HG03175 (cell line): Measurements from ENCODE around the gene RTL5.
"Not testable (repeated sequence)": the region's sequence is repeated elsewhere in the genome, so short reads cannot be mapped to it uniquely, and the experiment has no call there.

ENCODE experiments used
- ATAC-seq: cut with Tn5 transposase; IDR thresholded peaks from one replicate; pipeline ENCODE4 v1.9.1; 2021; ENCODE audit warnings: mild to moderate bottlenecking, moderate library complexity; ENCODE audit not compliant: unreplicated experiment

The RTL5 gene

GRCh38 chrX:72131317-72132294 is at the start of gene RTL5:
Gene RTL5, minus strand, starts transcription at chrX:72131915.
- ATAC-seq: peak; percentile 58

- no peak for ATAC-seq
Observed at GRCh38 chrX:72180539-72180938, 48.8 kb upstream of the RTL5 start.

GRCh38 chrX:72176981-72177380 is 45.3 kb upstream of the RTL5 start:
- ATAC-seq: no peak

- ATAC-seq: not testable (repeated sequence)
Observed at GRCh38 chrX:72176289-72176688, 44.6 kb upstream of the RTL5 start.

GRCh38 chrX:72169008-72169728 is 37.5 kb upstream of the RTL5 start:
- no peak for ATAC-seq

- ATAC-seq: no peak
Observed at GRCh38 chrX:72165551-72165950, 33.8 kb upstream of the RTL5 start.

GRCh38 chrX:72159769-72160168 is 28.1 kb upstream of the RTL5 start:
- no peak for ATAC-seq

GRCh38 chrX:72158773-72159172 is 27.1 kb upstream of the RTL5 start:
- ATAC-seq: no peak

- ATAC-seq: no peak
Observed at GRCh38 chrX:72146527-72146926, 14.8 kb upstream of the RTL5 start.

GRCh38 chrX:72145181-72145580 is 13.5 kb upstream of the RTL5 start:
- no peak for ATAC-seq

GRCh38 chrX:72143609-72143907 is 11.8 kb upstream of the RTL5 start:
- ATAC-seq: no peak

GRCh38 chrX:72142794-72143608 is 11.3 kb upstream of the RTL5 start:
- no peak for ATAC-seq

- no peak for ATAC-seq
Observed at GRCh38 chrX:72142094-72142793, 10.5 kb upstream of the RTL5 start.

- peak; percentile 67 for ATAC-seq
Observed at GRCh38 chrX:72141372-72142004, 9.8 kb upstream of the RTL5 start.

GRCh38 chrX:72139538-72139937 is 7.8 kb upstream of the RTL5 start:
- ATAC-seq: no peak

- no peak for ATAC-seq
Observed at GRCh38 chrX:72137846-72138495, 6.3 kb upstream of the RTL5 start.

GRCh38 chrX:72133851-72134546 is 2.3 kb upstream of the RTL5 start:
- no peak for ATAC-seq

GRCh38 chrX:72132456-72132855 is 741 bp upstream of the RTL5 start:
- no peak for ATAC-seq

- no peak for ATAC-seq
Observed at GRCh38 chrX:72130762-72131250, 909 bp downstream of the RTL5 start.
